GM23248 (cell line): Measurements from ENCODE around the gene DEFB112.

ENCODE experiments used
- EZH2 ChIP-seq: fragments of 200-600 bp; sonication (generic); IDR thresholded peaks from 2 replicates; pipeline ENCODE4 v1.6.1; 2018; ENCODE audit warnings: antibody characterized with exemption, mild to moderate bottlenecking; ENCODE audit not compliant: insufficient read depth, poor library complexity, severe bottlenecking
- EZH2phosphoT487 ChIP-seq: fragments of 200-600 bp; sonication (generic); IDR thresholded peaks from 2 replicates; pipeline ENCODE4 v1.6.1; 2018; ENCODE audit warnings: antibody characterized with exemption, moderate library complexity, mild to moderate bottlenecking, low read depth; ENCODE audit not compliant: insufficient read depth

DNA sequence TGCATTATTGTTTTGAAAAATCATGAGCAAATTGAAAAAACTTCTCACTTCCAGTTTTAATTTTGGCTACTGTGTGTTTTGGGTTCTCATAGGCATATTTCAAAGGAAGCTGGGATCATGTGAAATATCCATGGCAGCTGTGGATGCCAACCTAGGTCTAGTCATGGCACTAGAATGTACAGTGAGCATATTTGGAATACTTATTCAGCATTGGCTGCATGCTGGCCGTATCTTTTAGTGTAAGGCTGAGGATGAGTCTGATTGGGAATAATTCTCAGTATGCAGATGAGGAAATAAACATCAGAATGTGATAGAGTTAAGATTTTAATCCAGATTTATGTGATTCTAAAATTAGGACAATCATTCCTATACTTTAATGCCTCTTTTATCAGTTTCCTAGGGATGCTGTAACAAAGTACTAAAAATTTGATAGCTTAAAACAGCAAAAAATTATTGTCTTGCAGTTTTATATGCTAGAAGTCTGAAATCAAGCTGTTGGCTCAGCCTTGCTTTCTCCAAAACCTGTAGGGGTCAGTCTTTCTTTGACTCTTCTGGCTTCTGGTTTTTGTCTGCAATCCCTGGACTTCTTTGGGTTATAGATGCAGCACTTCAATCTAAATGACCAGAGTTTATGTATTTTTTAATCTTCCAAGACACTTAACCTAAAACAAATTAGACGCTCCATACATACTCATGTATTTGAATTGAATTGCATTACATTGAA, 37.7 kb upstream of the DEFB112 start:
- TF ChIP-seq EZH2 (no peak), EZH2phosphoT487 (no peak)
